8988T (cell line): Measurements from ENCODE around the gene BTLA.
"Not testable (repeated sequence)": the region's sequence is repeated elsewhere in the genome, so short reads cannot be mapped to it uniquely, and the experiment has no call there.

ENCODE experiments used
- DNase-seq: peaks from one replicate; pipeline ENCODE4 v3.0.0; 2011

Gene BTLA, protein sequence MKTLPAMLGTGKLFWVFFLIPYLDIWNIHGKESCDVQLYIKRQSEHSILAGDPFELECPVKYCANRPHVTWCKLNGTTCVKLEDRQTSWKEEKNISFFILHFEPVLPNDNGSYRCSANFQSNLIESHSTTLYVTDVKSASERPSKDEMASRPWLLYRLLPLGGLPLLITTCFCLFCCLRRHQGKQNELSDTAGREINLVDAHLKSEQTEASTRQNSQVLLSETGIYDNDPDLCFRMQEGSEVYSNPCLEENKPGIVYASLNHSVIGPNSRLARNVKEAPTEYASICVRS

DNA sequence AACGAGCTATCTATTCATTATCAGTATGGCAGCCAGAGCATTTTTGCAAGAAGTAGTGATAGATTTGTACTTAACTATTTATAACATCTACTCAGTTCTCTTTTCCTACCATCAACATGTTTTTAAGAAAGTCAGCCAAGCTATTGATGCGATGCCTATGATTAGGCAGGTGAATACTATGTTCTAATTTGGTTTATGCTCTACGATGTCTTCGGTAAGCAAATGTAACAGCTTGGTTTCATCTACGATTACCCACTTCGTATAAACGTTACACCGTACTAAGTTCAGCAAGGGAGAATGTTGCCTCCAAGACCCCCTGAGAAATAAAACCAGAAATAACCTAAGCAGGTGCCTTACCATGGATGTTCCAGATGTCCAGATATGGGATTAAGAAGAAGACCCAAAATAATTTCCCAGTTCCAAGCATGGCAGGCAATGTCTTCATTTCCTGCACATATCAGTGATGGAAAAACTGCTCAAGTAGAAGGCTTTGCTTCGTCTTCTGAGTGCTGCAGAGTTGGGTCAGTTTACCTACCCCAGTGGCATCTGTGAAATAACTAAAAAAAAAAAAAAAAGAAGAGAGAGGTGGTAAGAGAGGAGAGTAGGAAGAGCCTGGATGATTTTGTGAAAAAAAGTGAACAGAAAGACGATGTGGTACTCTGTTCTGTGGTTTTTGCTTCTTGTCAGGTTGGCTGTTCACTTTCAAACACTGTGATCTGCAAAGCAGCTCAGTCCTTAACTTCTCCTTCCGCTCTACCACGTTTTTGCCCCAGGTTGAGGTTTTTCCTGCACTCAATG lies at the start of gene BTLA:
Gene BTLA (minus strand): TSS at position 559 of the 798 bp plus-strand sequence. CDS start 114 bp downstream, at position 445.
- DNase-seq = no peak

DNA sequence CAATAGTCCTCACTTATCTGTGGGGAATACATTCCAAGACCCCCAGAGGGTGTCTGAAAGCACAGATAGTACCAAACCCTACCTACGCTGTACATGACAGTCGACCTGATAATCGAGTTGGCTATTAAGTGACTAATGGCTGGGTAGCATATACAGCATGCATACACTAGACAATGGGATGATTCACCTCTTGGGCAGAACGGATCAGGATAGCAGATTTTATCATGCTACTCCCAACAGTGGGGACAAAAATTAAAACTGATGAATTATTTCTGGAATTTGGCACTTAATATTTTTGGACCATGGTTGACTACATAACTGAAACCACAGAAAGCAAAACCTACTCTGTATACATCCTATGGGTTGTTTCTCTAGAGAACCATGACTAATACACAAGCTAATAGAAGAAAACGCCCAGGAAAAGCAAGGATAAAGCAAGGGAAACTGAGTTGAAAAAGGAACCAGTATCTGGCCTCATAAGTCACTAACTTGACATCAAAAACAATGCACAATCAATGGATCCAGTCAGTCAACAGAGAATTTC lies 47.0 kb upstream of the BTLA start:
- no peak for DNase-seq

DNA sequence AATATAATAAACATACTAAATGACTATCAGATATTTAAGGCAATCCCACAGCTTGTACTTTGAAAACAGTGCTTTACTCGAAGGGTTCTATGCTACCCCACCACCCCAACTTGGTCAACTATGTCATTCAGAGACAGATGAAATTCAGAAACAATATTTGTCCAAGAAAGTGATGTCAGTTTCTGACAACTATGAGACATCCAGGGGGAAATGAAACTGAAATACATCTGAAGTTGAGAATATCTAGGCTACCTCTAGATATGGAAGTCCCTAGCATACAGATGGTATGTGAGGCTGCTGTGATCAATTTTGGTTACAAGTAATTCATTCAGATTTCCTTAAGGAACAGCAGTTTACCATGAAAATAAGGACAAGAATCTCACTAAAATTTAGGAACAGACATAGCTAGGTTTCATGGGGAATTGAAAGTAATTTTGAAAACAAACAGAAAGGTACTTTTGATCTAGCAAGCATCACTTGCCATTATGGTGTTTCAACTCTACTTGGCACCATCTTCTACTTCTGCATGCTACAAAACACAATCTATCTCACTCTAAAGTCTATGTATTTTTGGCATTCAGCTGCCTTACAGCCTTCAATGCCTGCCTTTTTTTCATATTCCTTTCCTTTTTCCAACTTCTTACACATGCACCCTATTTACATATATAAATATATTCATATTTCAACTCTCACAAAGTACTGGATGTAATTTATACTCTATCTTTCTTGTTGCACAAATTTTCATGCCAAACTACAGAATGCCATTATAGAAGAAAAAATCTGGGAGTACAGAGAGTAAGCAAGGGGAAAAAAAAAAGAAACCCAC lies 40.8 kb upstream of the BTLA start:
- no peak for DNase-seq

DNA sequence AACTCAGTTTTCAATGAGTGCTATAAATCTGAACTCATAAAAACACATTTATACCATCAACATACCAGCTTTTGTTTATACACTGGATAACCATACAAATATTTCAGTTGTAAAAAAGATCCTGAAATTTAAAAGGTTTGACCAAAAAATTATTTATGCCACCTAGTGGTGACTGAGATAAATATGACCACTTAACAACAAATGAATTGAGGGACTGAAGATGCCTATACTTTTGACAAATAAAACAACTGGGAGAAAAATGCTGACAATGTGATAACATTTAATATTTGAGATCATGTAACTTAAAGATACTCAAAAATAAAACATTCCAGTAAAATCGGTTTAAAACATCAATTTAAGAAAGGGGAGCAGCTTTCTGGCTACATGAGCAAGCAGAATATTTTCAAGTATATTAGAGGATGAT lies 32.1 kb upstream of the BTLA start:
- DNase-seq = no peak

DNA sequence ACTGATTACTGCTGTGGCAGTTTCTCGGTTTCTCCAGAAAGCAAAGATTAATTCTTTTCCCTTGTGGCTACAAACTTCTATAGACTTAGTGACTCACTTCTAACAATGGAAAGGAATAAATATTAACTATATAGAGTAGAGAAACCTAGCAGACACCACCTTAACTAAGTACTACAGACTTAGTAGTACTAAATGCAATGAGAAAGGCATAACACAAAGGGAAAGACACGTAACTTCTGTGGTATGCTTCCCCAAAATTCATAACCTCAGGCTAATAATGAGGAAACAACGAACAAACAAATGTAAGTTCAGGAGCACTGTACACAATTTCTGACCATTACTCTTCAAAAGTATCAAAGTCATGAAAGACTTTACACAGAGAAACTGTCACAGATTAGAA lies 31.3 kb upstream of the BTLA start:
- DNase-seq = no peak

DNA sequence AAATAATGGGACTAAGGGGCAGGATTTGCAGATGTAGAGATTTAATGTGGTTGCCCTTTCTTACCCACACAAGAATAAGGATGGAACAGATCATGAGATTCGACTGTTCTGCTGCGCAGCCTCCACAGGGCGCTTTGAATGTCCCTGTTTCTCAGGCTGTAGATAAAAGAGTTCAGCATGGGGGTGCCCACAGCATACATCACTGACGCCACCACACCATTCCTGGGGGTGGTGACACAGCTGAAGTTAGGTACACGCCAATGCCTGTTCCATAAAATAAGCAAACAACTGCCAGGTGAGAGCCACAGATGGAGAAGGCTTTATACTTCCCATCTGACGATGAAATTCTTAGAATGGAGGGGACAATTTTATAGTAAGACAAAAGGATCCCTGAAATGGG lies 24.9 kb upstream of the BTLA start:
- DNase-seq = not testable (repeated sequence)

DNA sequence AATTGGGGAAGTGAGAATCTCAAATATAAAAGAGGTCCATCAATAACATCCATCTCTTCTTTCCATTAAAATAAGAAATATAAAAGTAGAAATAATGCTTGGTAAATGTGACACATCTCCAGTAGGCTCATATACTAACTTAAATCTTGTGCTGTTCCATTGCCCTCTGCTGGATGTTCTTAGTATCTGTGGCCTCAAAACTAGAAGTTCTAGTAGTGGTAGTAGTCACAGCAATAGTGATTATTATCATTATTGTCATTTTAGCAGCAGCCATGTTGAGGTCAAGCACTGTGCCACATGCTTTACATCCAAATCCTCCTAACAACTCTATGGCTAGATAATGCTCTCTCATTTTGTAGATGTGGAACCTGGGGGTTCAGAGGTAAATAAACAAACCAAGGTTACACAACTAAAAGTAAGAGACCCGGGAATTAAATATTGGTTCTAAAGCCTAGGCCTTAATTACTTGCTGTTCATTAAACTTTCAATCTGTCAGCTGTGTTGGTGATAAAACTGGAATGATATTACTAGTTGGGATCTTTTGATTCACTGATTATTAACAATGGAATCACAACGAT lies 20.2 kb upstream of the BTLA start:
- DNase-seq = no peak

DNA sequence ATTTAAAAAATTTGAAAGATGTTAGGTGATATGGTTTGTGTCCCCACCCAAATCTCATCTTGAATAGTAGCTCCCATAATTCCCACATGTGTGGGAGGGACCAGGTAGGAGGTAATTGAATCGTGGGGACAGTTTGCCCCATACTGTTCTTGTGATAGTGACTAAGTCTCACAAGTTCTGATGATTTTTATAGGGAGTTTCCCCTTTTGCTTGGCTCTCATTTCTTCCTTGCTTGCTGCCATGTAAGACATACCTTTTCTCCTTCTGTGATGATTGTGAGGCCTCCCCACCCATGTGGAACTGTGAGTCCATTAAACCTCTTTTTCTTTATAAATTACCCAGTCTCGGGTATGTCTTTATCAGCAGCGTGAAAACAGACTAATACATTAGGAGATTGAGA lies 19.7 kb upstream of the BTLA start:
- DNase-seq = not testable (repeated sequence)

DNA sequence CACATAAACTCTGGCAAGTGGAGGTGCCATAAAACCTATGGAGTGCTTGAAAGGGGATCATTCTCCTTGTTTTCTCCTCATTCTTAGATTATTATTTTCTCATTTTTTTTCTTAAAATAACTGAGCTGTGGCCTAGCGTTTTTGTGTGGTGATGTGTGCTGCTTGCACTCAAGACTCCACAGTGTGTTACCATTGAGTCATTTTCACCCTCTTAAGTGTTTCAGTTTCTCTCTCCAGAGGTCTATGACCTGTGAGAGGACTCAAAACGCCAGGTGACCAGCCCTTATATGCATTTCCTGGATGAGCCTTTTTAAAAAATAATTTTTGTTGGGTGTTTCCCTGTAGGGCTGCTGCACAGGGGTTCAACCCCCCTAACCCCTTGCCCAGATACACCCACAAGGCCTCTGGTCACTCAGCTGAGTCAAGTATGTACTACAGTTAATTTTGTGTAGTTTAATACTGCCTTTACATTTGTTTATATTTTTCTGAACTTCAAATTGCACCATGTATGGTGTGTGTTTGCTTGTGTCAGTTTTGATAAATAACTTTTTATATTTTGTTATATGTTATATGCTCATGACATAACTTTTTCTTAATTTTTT lies 15.4 kb upstream of the BTLA start:
- no peak for DNase-seq

DNA sequence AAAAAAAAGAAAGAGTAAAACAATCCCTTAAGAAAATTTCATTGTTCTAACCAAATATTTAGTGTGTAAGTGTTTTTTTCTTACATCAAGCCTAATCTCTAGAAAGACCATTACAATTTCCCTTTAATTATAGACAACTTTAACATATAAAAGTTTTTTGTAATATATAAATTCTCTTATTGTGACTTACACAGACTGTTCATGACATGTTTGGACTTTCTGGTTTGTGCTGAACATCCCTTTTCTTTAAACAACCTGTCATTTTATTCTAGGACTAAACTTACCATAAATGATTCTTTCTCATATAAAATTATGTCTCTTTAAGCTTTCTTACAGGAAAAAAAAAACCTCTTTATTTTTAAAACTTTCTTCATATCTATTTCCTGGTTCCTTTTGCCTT lies 13.0 kb upstream of the BTLA start:
- DNase-seq = no peak

DNA sequence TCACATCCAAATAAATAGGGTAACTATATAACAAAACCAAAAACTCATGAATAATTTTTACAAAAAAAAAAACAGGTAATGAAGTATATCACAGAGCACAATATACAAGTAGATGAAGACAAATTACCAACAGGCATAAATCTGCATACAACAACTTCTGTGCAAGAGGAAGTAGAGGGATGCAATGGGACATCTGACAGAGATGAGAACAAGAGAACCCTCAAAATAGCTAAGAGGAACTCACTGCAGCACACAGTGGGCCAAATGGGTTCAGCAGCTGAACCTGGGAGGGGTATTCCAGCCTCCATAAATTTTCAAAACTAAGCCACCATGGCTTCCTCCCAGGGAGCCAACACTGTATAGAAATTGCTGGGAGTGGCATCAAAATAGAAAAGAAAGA lies 9.6 kb upstream of the BTLA start:
- no peak for DNase-seq

DNA sequence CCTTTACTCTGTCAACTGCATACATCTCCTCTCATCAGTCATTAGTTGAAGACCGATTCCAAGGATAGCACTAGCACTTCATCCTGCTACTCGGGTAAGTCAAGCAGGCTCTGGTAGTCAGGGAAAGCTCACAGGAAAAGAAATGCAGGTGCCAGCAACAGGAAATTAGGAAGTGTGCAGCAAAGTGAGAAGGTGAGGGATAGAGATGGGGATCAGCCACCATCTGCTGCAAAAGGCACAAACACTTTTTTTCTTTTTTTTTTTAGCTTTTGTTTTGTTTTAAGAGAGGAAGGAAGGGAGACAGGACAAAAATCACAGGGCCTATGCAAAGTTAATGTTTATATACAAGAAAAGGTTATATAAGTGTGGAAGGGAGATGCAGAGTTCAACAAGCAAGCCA lies 9.0 kb upstream of the BTLA start:
- DNase-seq = no peak

DNA sequence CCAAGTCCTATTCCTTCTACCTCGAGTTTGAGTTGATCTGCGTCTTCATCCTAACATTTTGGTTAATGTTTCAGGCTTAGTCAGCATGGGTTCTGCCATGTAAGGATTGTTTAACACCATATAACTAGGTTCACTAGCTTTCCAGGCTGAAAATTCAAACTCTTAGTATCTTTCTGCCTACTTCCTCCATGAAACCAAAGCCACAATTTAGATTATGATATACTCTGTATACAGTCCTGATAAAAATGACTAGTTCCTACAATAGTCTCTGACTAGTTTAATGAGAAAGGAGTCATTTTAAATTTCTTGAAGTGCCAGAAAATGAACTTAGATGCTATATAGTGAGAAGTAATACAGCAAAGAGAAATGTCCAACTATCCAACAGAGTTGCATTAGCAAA lies 6.6 kb upstream of the BTLA start:
- no peak for DNase-seq

DNA sequence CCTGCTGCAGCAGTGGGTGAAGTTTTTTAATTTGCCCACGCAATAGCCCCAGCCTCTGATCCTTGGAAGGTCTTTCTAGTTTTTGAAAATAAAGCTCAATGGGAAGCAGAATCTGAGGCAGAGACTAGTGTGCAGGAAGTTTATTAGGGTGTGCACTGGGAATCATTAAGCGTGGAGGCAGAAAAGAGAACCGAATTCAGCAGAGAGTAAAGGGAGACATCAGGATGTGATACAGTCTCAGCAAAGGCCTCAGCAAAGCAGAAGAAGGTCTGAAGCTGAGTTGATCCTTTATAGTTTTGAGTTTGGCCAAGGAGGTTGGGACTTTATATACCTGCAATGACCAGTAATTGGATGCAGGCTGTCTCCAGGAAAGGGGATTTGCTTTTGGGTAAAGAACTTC lies 4.9 kb upstream of the BTLA start:
- DNase-seq = no peak

DNA sequence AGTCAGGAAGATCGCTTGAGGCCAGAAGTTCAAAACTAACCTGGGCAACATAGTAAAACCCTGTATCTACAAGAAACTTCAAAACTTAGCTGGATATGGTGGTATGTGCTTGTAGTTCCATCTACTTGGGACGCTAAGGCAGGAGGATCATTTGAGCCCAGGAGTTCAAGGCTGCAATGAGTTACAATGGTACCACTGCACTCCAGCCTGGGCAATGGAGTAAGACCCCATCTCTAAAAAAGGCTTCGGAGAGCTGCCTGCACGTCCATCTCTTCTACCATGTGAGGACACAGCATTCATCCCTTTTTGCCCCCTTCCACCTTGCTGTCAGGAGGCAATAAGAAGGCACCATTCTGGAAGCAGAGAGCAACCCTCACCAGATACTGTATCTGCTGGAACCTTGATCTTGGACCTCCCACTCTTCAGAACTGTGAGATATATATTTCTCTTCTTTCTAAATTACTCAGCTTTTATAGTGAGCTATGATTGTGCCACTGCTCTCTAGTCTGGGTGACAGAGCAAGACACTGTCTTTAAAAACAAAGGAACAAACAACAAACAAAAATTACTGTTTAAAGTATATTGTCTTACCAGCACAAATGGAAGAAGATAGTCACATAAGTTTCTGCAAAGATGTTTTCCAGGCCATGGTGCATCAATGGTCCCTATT lies 4.2 kb upstream of the BTLA start:
- DNase-seq = no peak

DNA sequence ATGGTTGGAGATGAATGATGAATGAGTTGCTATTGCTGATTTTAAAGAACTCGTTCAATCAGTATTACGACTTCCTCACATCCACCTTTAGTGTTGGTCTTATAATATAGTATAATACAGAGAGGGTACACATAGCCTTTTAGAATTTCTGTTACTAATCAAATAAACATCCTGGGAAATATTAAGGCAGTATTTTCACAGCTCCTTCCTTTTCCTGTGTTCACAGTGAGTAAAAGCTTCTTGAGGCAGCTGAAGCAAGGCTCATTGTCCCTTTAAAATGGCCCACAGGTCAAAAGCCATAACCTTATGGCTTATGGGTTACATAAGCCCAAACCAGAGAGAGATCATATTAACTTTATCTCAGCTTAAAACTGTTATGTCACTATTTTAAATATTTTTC lies 1.3 kb upstream of the BTLA start:
- DNase-seq = no peak

DNA sequence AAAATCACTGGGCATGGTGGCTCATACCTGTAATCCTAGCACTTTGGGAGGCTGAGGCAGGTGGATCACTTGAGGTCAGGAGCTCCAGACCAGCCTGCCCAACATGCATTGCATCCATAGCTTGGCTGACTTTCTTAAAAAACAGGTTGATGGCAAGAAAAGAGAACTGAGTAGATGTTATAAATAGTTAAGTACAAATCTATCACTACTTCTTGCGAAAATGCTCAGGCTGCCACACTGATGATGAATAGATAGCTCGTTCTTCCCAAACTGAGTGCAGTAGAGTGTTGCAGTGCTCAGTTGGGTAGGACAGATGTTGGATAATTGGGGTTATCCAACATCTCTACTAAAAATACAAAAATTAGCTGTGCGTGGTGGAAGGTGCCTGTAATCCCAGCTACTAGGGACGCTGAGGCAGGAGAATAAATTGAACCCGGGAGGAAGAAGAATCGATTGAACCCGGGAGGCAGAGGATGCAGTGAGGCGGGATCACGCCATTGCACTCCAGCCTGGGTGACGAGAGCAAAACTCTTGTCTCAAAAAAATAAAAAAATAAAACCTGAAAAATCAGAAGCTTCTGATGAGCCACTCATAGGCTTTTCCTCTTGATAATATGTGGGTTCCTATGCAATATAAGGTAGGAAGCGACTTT lies 1.2 kb downstream of the BTLA start:
- DNase-seq = no peak

DNA sequence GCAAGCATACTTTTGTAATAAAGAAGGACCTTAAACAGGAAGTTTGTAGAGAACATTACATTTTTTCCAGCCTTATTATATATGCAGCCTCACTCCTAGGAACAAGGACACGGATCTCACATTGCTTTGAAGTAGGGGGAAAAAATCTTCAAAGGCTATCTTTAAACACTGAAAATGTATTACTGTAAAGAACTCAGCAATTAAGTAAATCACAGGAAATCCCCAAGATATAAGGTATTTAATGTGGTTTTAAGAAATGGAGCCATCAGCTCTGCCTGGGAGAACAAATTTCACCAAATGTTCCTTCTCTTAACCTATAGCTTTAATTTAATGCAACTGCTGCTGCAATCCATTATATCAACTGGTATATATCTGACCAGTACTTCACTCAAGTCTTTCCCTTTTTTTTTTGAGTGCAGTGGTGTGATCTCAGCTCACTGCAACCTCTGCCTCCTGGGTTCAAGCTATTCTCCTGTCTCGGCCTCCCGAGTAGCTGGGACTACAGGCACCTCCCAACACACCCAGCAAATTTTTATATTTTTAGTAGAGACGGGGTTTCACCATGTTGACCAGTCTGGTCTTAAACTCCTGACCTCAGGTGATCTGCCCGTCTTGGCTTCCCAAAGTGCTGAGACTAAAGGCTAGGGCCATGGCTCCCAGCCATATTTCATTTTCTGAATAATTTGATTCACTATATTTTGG lies 2.8 kb downstream of the BTLA start:
- no peak for DNase-seq

DNA sequence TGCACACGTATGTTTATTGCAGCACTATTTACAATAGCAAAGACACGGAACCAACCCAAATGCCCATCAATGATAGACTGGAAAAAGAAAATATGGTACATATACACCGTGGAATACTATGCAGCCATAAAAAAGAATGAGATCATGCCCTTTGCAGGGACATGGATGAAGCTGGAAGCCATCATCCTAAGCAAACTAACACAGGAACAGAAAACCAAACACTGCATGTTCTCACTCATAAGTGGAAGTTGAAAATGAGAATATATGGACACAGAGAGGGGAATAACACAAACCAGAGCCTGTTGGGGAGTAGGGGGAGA lies 4.9 kb downstream of the BTLA start:
- not testable (repeated sequence) for DNase-seq

DNA sequence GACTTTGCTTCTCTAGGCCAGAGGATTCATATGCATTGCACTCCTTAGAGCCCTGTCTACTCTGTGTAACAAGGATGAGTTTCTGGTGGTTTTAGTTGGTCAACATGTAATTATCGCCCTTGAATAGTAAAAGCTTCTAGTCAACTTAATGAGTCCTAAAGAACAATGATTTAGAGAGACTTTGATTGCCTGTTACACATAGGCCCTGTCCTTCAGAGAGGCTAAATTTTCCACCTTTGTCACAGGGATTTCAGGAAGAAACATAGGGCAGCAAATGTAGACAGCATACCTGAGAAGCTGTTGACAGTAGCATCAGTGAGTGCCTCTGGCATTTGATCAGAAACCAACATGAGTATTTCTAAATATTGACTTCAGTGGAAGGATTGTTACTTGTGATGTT lies 7.1 kb downstream of the BTLA start:
- DNase-seq = no peak

DNA sequence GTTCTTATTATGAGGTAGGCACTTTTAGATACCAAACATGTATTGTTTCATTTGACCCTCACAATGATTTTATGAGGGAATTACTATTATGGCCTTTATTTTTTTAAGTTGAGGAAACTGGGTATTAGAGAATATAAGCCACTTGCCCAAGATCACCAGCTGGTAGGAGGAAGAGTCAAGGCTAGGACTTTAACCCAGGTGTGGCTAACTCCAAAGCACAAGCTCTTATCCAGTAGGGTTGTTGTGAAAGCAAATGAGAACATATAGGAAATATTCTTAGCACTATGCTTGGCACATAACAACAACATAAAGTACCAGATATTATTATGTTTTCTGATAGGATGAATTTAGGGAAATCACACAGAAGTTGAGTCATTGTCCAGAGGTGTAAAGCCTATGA lies 7.9 kb downstream of the BTLA start:
- DNase-seq = no peak
